H9 (cell line): ENCODE results near the gene PLK2. TPM values are rescaled to one million over a fixed set of nuclear protein-coding genes. Genes with fewer than 3 reads are reported as not detected.

Source experiments
- DNase-seq: peaks from one replicate; pipeline ENCODE4 v3.0.0-alpha.2; 2017
- H2AFZ ChIP-seq: one replicate; pipeline ENCODE4 v1.6.1; 2013; ENCODE audit warnings: mild to moderate bottlenecking, low read length, control low read depth, moderate library complexity
- H2AK5ac ChIP-seq: 2 replicates; pipeline ENCODE4 v1.6.1; 2013; ENCODE audit warnings: low read length, control low read depth, mixed read lengths; ENCODE audit not compliant: insufficient read length
- H2BK120ac ChIP-seq: one replicate; pipeline ENCODE4 v1.6.1; 2013; ENCODE audit warnings: low read depth, mild to moderate bottlenecking, low read length, control low read depth, inconsistent platforms; ENCODE audit not compliant: poor library complexity, severe bottlenecking
- H2BK12ac ChIP-seq: 2 replicates; pipeline ENCODE4 v1.6.1; 2013; ENCODE audit warnings: low read length, control low read depth, mixed read lengths, low read depth; ENCODE audit not compliant: insufficient read length
- H2BK15ac ChIP-seq: 2 replicates; pipeline ENCODE4 v1.6.1; 2013; ENCODE audit warnings: low read depth, low read length, control low read depth
- H2BK20ac ChIP-seq: one replicate; pipeline ENCODE4 v1.6.1; 2013; ENCODE audit warnings: low read depth, mild to moderate bottlenecking, low read length, control low read depth, inconsistent platforms; ENCODE audit not compliant: poor library complexity, severe bottlenecking
- H2BK5ac ChIP-seq: 2 replicates; pipeline ENCODE4 v1.6.1; 2013; ENCODE audit warnings: low read length, control low read depth, mixed read lengths; ENCODE audit not compliant: insufficient read length
- H3K14ac ChIP-seq: 2 replicates; pipeline ENCODE4 v1.6.1; 2013; ENCODE audit warnings: low read length, control low read depth; ENCODE audit not compliant: insufficient read depth
- H3K18ac ChIP-seq: 2 replicates; pipeline ENCODE4 v1.6.1; 2013; ENCODE audit warnings: low read depth, mild to moderate bottlenecking, mixed read lengths, low read length, control low read depth; ENCODE audit not compliant: insufficient read length
- H3K23ac ChIP-seq: 2 replicates; pipeline ENCODE4 v1.6.1; 2013; ENCODE audit warnings: low read length, control low read depth, mixed read lengths, low read depth; ENCODE audit not compliant: insufficient read length
- H3K23me2 ChIP-seq: 2 replicates; pipeline ENCODE4 v1.6.1; 2013; ENCODE audit warnings: low read depth, mild to moderate bottlenecking, mixed read lengths, low read length, control low read depth; ENCODE audit not compliant: insufficient read length, poor library complexity, severe bottlenecking
- H3K27ac ChIP-seq: 2 replicates; pipeline ENCODE4 v1.5.1; 2013; ENCODE audit warnings: low read length, control low read depth, mixed read lengths, low read depth; ENCODE audit not compliant: insufficient read length
- H3K27me3 ChIP-seq: 2 replicates; pipeline ENCODE4 v1.6.1; 2013; ENCODE audit warnings: low read length, control low read depth, inconsistent platforms; ENCODE audit not compliant: insufficient read depth
- H3K4ac ChIP-seq: 2 replicates; pipeline ENCODE4 v1.6.1; 2013; ENCODE audit warnings: low read depth, mild to moderate bottlenecking, control low read depth, inconsistent platforms, low read length, moderate library complexity
- H3K4me1 ChIP-seq: 2 replicates; pipeline ENCODE4 v1.6.1; 2013; ENCODE audit warnings: low read length, control low read depth, inconsistent platforms; ENCODE audit not compliant: insufficient read depth
- H3K4me2 ChIP-seq: 2 replicates; pipeline ENCODE4 v1.6.1; 2013; ENCODE audit warnings: low read length, control low read depth, mixed read lengths; ENCODE audit not compliant: insufficient read length, insufficient read depth
- H3K56ac ChIP-seq: 2 replicates; pipeline ENCODE4 v1.6.1; 2013; ENCODE audit warnings: low read depth, mild to moderate bottlenecking, mixed read lengths, low read length, control low read depth; ENCODE audit not compliant: insufficient read length
- H3K79me1 ChIP-seq: 2 replicates; pipeline ENCODE4 v1.6.1; 2013; ENCODE audit warnings: low read depth, mild to moderate bottlenecking, moderate library complexity, low read length, control low read depth, inconsistent platforms; ENCODE audit not compliant: insufficient read depth, poor library complexity, severe bottlenecking
- H3K79me2 ChIP-seq: 2 replicates; pipeline ENCODE4 v1.6.1; 2013; ENCODE audit warnings: low read length, control low read depth, inconsistent platforms; ENCODE audit not compliant: insufficient read depth
- H3K9ac ChIP-seq: 2 replicates; pipeline ENCODE4 v1.6.1; 2013; ENCODE audit warnings: low read length, control low read depth, mixed read lengths; ENCODE audit not compliant: insufficient read length; ENCODE audit errors: extremely low read depth
- H3K9me3 ChIP-seq: one replicate; pipeline ENCODE4 v1.6.1; 2013; ENCODE audit warnings: low read depth, low read length, inconsistent platforms; ENCODE audit not compliant: control insufficient read depth
- H3T11ph ChIP-seq: one replicate; pipeline ENCODE4 v1.6.1; 2013; ENCODE audit warnings: mild to moderate bottlenecking, low read length, control low read depth, inconsistent platforms
- H4K20me1 ChIP-seq: one replicate; pipeline ENCODE4 v1.6.1; 2013; ENCODE audit not compliant: control insufficient read depth, insufficient read length, insufficient read depth
- H4K5ac ChIP-seq: 2 replicates; pipeline ENCODE4 v1.6.1; 2013; ENCODE audit warnings: low read depth, mild to moderate bottlenecking, mixed read lengths, low read length, control low read depth; ENCODE audit not compliant: insufficient read length
- H4K8ac ChIP-seq: replicated peaks from 2 replicates; pipeline ENCODE4 v1.6.1; 2013; ENCODE audit warnings: low read length, control low read depth, mixed read lengths, low read depth; ENCODE audit not compliant: insufficient read length
- H4K91ac ChIP-seq: 2 replicates; pipeline ENCODE4 v1.6.1; 2013; ENCODE audit warnings: low read depth, mild to moderate bottlenecking, moderate library complexity, mixed read lengths, low read length, control low read depth; ENCODE audit not compliant: insufficient read length
- H3K27ac Mint-ChIP-seq, 3 experiments: 2 replicates in 2 of 3; 3 replicates in 1 of 3; pipeline ENCODE4 v1.8.0; 2020 to 2021; ENCODE audit warnings: mixed read lengths in 3 of 3, mild to moderate bottlenecking in 1 of 3, moderate library complexity in 1 of 3
- H3K27me3 Mint-ChIP-seq: 2 replicates; pipeline ENCODE4 v1.8.0; 2021; ENCODE audit warnings: low read depth, mild to moderate bottlenecking, moderate library complexity, mixed read lengths
- H3K36me3 Mint-ChIP-seq, 3 experiments: 2 replicates in 2 of 3; 3 replicates in 1 of 3; pipeline ENCODE4 v1.8.0; 2020 to 2021; ENCODE audit warnings: low read depth in 3 of 3, mixed read lengths in 3 of 3; ENCODE audit not compliant: insufficient read depth in 1 of 3
- H3K4me1 Mint-ChIP-seq, 2 experiments: 2 replicates each; pipeline ENCODE4 v1.8.0; 2020; ENCODE audit warnings: mixed read lengths in 2 of 2
- H3K4me3 Mint-ChIP-seq, 2 experiments: 2 replicates in 1 of 2; 3 replicates in 1 of 2; pipeline ENCODE4 v1.8.0; 2020 to 2021; ENCODE audit warnings: mild to moderate bottlenecking in 2 of 2, mixed read lengths in 2 of 2, moderate library complexity in 1 of 2
- H3K9me3 Mint-ChIP-seq, 2 experiments: 2 replicates in 1 of 2; 3 replicates in 1 of 2; pipeline ENCODE4 v1.8.0; 2020; ENCODE audit warnings: mild to moderate bottlenecking in 2 of 2, mixed read lengths in 2 of 2, moderate library complexity in 1 of 2
- CTCF ChIP-seq: fragments of 200-600 bp; sonication (generic); conservative IDR thresholded peaks from 3 replicates; pipeline ENCODE4 v1.8.0; 2021; ENCODE audit warnings: antibody characterized with exemption, mild to moderate bottlenecking
- WGBS: extraction: QIAGEN DNeasy Blood & Tissue Kit; methylation state at CpG from one replicate; pipeline ENCODE4 v1.1.7; 2013; ENCODE audit warnings: missing lambda C conversion rate, low lambda C conversion rate, mixed read lengths; ENCODE audit not compliant: insufficient read length; ENCODE audit errors: extremely low coverage; 5-methylcytosine and 5-hydroxymethylcytosine counted together
- total RNA-seq: library from RNA; stranded (reverse); gene quantifications from 2 replicates; pipeline ENCODE4 v1.2.1, GENCODE V29; 2021

The PLK2 gene
- total RNA-seq, 1 experiment from 2014 or later: 26.2 TPM

GRCh38 chr5:58504766-58505165 is 44.9 kb upstream of the PLK2 start:
- peaks cover 2% of the 10 kb centered on the region; the same call in 1 of the 2 replicates for H3K4me1 ChIP-seq
- no peak overlapping the region for H4K91ac ChIP-seq
- H3K9me3 ChIP-seq: no peaks in the 10 kb centered on the region
- H2BK15ac ChIP-seq: no peak overlapping the region
- H3K9me3 Mint-ChIP-seq: no peaks in the 10 kb centered on the region
- H3K79me2 ChIP-seq: no peaks in the 10 kb centered on the region
- no peak overlapping the region for H3K56ac ChIP-seq
- no peak overlapping the region for H2AFZ ChIP-seq
- no peak overlapping the region for H2BK12ac ChIP-seq
- H3K4ac ChIP-seq: no peak overlapping the region
- peaks cover 22 to 30% of the 10 kb centered on the region in 2 experiments for H3K4me1 Mint-ChIP-seq
- no peak overlapping the region for H3K27ac ChIP-seq
- TF ChIP-seq CTCF: no peak
- H4K8ac ChIP-seq: no peak overlapping the region
- no peaks in the 10 kb centered on the region for H3K27me3 ChIP-seq
- H3K27me3 Mint-ChIP-seq: no peaks in the 10 kb centered on the region
- H2BK120ac ChIP-seq: no peak overlapping the region
- no peaks in the 10 kb centered on the region for H3K79me1 ChIP-seq
- H3K4me2 ChIP-seq: no peak overlapping the region
- H2AK5ac ChIP-seq: no peak overlapping the region
- no peak overlapping the region for H3K23ac ChIP-seq
- H3K9ac ChIP-seq: no peak overlapping the region
- DNase-seq: no peak
- H4K20me1 ChIP-seq: no peaks in the 10 kb centered on the region
- no peak overlapping the region for H3K14ac ChIP-seq
- no peaks in the 10 kb centered on the region for H3K23me2 ChIP-seq
- H3K27ac Mint-ChIP-seq: no peak overlapping the region
- no peak overlapping the region for H3K18ac ChIP-seq
- H2BK20ac ChIP-seq: no peak overlapping the region
- H2BK5ac ChIP-seq: no peak overlapping the region
- H4K5ac ChIP-seq: no peak overlapping the region
- H3K4me3 Mint-ChIP-seq: no peak overlapping the region
- H3K36me3 Mint-ChIP-seq: no peaks in the 10 kb centered on the region
- WGBS: no CpG with 5 or more reads among the region's 3 CpGs
- H3T11ph ChIP-seq: no peak overlapping the region
